Activated CD8-positive, alpha-beta memory T cell treated with anti-CD3 and anti-CD28 coated beads for 4 hours (primary cell): Measurements from ENCODE around the gene RPUSD4.

Source experiments
- DNase-seq, 2 donors: peaks; one replicate each; pipeline ENCODE4 v3.0.0-alpha.2; 2020; ENCODE audit warnings: low read depth in 2 of 2

RPUSD4 gene

DNA sequence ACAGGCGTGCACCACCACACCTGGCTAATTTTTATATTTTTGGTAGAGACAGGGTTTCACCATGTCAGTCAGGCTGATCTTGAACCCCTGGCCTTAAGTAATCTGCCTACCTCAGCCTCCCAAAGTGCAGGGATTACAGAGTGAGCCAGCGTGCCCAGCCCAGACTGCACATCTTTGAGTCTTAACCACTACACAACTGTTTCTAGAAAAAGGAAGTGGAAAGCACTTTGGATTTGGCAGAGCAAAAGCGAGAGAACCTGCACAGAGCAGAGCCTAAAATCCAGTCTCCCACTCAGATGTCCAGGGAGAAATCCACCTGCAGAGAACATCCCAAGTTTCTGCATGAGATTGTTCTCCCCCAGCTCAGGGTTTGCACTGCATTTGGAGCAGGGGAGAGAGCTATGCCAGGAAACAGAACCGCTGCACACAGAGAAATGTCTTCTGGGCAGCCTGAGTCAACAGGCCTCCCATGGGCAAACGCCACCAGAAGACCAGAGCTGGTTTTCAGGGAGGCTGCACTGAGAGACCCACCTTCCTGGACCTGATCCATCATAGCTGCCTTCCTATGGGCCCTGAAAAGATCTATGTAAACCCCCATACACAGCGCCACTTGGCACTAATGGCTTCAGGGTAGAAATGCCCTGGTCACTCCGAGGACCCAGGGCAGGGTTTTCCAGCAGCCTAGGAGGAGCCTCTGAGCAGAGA lies 54.0 kb downstream of the RPUSD4 start:
- no peak for DNase-seq

GRCh38 chr11:126156814-126157213 lies 54.6 kb downstream of the RPUSD4 start:
- no peak for DNase-seq

DNA sequence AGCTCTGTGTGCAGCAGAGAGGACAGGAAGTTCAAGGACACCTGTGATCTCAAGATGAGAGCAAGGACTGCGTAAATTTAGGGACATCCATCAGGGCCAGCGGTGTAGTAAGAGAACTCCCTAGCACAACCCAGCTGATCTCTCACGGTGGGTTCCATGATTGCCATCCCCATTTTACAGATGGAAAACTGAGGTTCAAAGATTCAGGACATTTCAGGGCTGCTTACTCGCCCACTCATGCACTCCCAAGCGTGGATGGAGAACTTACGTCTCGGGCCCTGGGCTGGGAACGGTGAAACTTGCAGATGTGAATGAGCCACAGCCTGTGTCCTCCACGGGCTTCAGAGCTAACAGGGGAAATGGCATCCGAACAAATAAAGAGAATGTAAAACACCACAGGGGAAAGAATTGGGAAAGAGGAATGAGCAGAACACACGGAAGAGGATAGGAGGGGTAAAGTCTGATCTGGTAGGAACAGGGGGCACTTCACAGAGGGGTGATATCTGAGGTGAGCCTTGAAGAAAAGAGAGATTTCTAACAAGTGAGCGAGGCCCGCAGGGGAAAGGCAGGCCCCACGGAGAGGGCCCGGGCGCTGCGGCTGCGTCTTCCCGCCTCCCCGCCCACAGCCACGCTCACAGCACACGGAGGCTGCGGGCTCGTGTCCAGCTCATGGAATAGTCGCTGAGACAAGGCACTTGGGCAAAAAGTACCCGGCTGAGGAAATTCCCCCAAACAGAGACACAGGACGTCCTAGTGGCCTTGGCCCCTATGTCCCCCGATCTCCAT lies 55.9 kb downstream of the RPUSD4 start:
- DNase-seq, result no peak

DNA sequence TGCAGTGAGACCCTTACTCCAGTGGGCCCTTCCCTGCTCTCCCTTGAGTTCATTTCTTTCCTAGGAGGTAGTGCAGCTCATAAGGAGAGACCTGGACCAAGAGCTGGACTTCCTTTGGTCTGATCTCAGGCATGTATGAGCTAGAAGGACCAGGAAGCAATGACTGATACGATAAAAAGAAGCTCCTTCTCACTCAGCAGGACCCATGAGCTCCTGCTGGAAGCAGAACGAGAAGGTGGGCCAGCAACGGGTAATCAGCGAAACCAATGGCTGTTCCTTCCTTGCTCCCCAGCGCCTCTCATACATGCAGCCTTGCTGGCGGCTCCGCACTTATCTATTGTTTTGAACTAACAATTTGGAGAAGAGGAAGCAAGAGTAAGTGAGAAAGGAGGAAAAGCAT lies 56.8 kb downstream of the RPUSD4 start:
- no peak for DNase-seq

DNA sequence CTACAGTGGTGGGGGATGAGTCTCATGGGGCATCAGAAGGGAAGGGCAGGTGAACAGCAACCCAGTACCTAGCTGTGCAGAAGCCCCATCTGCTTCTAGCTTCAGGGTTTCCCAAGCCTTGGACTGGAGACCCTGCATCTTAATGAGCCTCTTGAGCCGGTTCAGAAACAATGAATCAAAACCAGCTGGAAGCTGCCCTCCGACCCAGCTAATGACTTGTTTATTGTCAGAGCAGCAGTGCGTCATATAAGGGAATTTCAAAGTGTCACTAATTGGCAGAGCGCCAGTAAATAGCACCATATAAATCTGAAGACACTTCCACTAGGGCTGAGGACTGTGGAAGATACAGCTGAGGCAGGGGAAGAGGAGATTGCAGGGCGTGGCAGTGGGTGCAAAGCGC lies 57.5 kb downstream of the RPUSD4 start:
- DNase-seq, result no peak

- no peak for DNase-seq
These were observed 58.4 kb downstream of the RPUSD4 start for GRCh38 chr11:126153006-126153405.

- DNase-seq, result no peak
These were observed 58.9 kb downstream of the RPUSD4 start for GRCh38 chr11:126152586-126152985.

- DNase-seq, result no peak
These were observed 59.3 kb downstream of the RPUSD4 start for GRCh38 chr11:126152152-126152551.
